Loucy (cell line): ENCODE data around the gene PRKCZ.

Experiments used
- H2AFZ ChIP-seq: fragments of 200-600 bp; sonication (generic); 2 replicates; pipeline ENCODE4 v1.6.0; 2016; ENCODE audit warnings: antibody characterized with exemption, mild to moderate bottlenecking, low read length, moderate library complexity
- H3F3A ChIP-seq: fragments of 200-600 bp; 2 replicates; pipeline ENCODE4 v1.6.0; 2016; ENCODE audit warnings: antibody characterized with exemption, low read depth, mild to moderate bottlenecking
- H3K27me3 ChIP-seq: fragments of 200-600 bp; sonication (generic); 2 replicates; pipeline ENCODE4 v1.6.1; 2014; ENCODE audit warnings: low read length, mild to moderate bottlenecking; ENCODE audit not compliant: insufficient read depth, poor library complexity, severe bottlenecking
- H3K36me3 ChIP-seq: fragments of 200-600 bp; sonication (generic); 2 replicates; pipeline ENCODE4 v1.6.1; 2016; ENCODE audit warnings: low read length; ENCODE audit not compliant: insufficient read depth
- H3K4me1 ChIP-seq: fragments of 200-600 bp; sonication (generic); 2 replicates; pipeline ENCODE4 v1.5.1; 2014; ENCODE audit warnings: low read length, mild to moderate bottlenecking; ENCODE audit not compliant: insufficient read depth, poor library complexity, severe bottlenecking
- H3K4me2 ChIP-seq: fragments of 200-600 bp; sonication (generic); 2 replicates; pipeline ENCODE4 v1.6.0; 2014; ENCODE audit warnings: antibody characterized with exemption, low read length, low read depth, mild to moderate bottlenecking; ENCODE audit not compliant: poor library complexity, severe bottlenecking
- H3K4me3 ChIP-seq: fragments of 200-600 bp; sonication (generic); 2 replicates; pipeline ENCODE4 v1.5.1; 2014; ENCODE audit warnings: low read length, mild to moderate bottlenecking, mixed read lengths; ENCODE audit not compliant: poor library complexity, severe bottlenecking
- H3K79me2 ChIP-seq: fragments of 200-600 bp; sonication (generic); 2 replicates; pipeline ENCODE4 v1.6.1; 2014; ENCODE audit warnings: low read length; ENCODE audit not compliant: insufficient read depth
- H3K9ac ChIP-seq: fragments of 200-600 bp; sonication (generic); 2 replicates; pipeline ENCODE4 v1.6.0; 2014; ENCODE audit warnings: mild to moderate bottlenecking, low read depth, low read length, moderate library complexity; ENCODE audit not compliant: poor library complexity, severe bottlenecking
- H3K9me2 ChIP-seq: fragments of 200-600 bp; sonication (generic); replicated peaks from 2 replicates; pipeline ENCODE4 v1.6.1; 2016; ENCODE audit warnings: low read depth, low read length, mixed read lengths
- H3K9me3 ChIP-seq: fragments of 200-600 bp; sonication (generic); 2 replicates; pipeline ENCODE4 v1.6.1; 2014; ENCODE audit warnings: mild to moderate bottlenecking, antibody characterized with exemption, low read length, low read depth; ENCODE audit not compliant: insufficient read depth
- H4K20me1 ChIP-seq: fragments of 200-600 bp; sonication (generic); 2 replicates; pipeline ENCODE4 v1.6.0; 2014; ENCODE audit warnings: antibody characterized with exemption, low read length, mild to moderate bottlenecking; ENCODE audit not compliant: insufficient read depth, poor library complexity, severe bottlenecking
- CTCF ChIP-seq: fragments of 200-600 bp; sonication (generic); conservative IDR thresholded peaks from 2 replicates; pipeline ENCODE4 v1.5.1; 2014; ENCODE audit warnings: mild to moderate bottlenecking, antibody characterized with exemption, low read length
- EZH2phosphoT487 ChIP-seq: fragments of 200-600 bp; IDR thresholded peaks from 2 replicates; pipeline ENCODE4 v1.6.1; 2018; ENCODE audit warnings: antibody characterized with exemption, mild to moderate bottlenecking, moderate library complexity, borderline replicate concordance

The PRKCZ gene

GRCh38 chr1:2001773-2002411 lies 48.3 kb upstream of the PRKCZ start:
- Histone ChIP-seq H3K9ac (no peak overlapping the region), H3F3A (no peaks in the 10 kb centered on the region), H3K4me3 (no peak overlapping the region), H2AFZ (no peak overlapping the region), H3K9me3 (no peaks in the 10 kb centered on the region), H3K79me2 (no peaks in the 10 kb centered on the region), H3K27me3 (no peaks in the 10 kb centered on the region), H3K4me2 (no peak overlapping the region), H3K9me2 (no peaks in the 10 kb centered on the region), H3K4me1 (no peaks in the 10 kb centered on the region), H4K20me1 (no peaks in the 10 kb centered on the region), H3K36me3 (no peaks in the 10 kb centered on the region)
- TF ChIP-seq CTCF (no peak), EZH2phosphoT487 (no peak)

GRCh38 chr1:2003541-2004131 lies 46.6 kb upstream of the PRKCZ start, which contains the start of gene CFAP74:
TSS of gene CFAP74 (minus strand) at chr1:2003786. CDS start at chr1:1990956, 12,830 bp downstream.
- H3F3A ChIP-seq: no peaks in the 10 kb centered on the region
- no peak within 1 kb of the TSS for H2AFZ ChIP-seq
- no peak within 1 kb of the TSS for H3K4me3 ChIP-seq
- H3K9me2 ChIP-seq: no peaks in the 10 kb centered on the region
- no peaks in the 10 kb centered on the region for H3K36me3 ChIP-seq
- no peaks in the 10 kb centered on the region for H3K4me1 ChIP-seq
- no peak within 1 kb of the TSS for H3K9ac ChIP-seq
- H3K9me3 ChIP-seq: no peaks in the 10 kb centered on the region
- H3K79me2 ChIP-seq: no peaks in the 10 kb centered on the region
- no peaks in the 10 kb centered on the region for H4K20me1 ChIP-seq
- no peak within 1 kb of the TSS for H3K4me2 ChIP-seq
- H3K27me3 ChIP-seq: no peaks in the 10 kb centered on the region
- TF ChIP-seq CTCF (no peak), EZH2phosphoT487 (no peak)

DNA sequence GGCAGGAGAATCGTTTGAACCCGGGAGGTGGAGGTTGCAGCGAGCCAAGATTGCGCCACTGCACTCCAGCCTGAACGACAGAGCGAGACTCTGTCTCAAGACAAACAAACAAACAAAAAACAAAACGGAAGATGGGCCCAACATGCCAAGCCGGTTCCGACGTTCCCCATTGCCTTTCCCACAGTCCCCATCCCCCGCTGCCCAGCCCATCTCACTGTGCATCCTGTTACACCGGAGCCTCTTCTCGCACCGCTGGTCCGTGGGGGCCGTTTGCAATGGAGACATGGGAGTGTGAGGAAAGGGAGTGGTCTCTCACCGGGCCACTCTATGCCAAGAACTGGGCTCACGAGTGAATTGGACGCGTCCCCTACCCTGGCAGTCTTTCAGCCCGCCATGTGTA lies 45.4 kb upstream of the PRKCZ start:
- H3K79me2 ChIP-seq: no peaks in the 10 kb centered on the region
- H2AFZ ChIP-seq: no peak overlapping the region
- no peaks in the 10 kb centered on the region for H3F3A ChIP-seq
- no peak overlapping the region for H3K9ac ChIP-seq
- H3K4me1 ChIP-seq: no peaks in the 10 kb centered on the region
- H4K20me1 ChIP-seq: no peaks in the 10 kb centered on the region
- no peaks in the 10 kb centered on the region for H3K9me3 ChIP-seq
- no peak overlapping the region for H3K4me2 ChIP-seq
- H3K4me3 ChIP-seq: no peak overlapping the region
- TF ChIP-seq EZH2phosphoT487 (no peak), CTCF (no peak)
- H3K27me3 ChIP-seq: no peaks in the 10 kb centered on the region
- H3K9me2 ChIP-seq: no peaks in the 10 kb centered on the region
- no peaks in the 10 kb centered on the region for H3K36me3 ChIP-seq
